GM12878 (cell line): Measurements from ENCODE around the gene ACCSL. TPM values are rescaled to one million over a fixed set of nuclear protein-coding genes. Genes with fewer than 3 reads are reported as not detected.

Source experiments
- ATAC-seq: fragments of 200-7000 bp; cut with Tn5 transposase; 3 replicates; pipeline ENCODE4 v1.9.1; 2020; ENCODE audit warnings: mild to moderate bottlenecking, moderate library complexity
- BruUV-seq: library from RNA; stranded (reverse); fragments of 400-500 nt; replicated peaks from 2 replicates; lab custom pipeline; 2021; lab: Mats Ljungman, UMichigan
- CTCF ChIA-PET: fragments of 300-600 bp; sonication (Branson Sonifier 250); formaldehyde crosslinking; extraction: SDS; loops from one replicate; lab custom pipeline; 2021; ENCODE audit warnings: inconsistent platforms; lab: Yijun Ruan, JAX
- POLR2A ChIA-PET: fragments of 350-600 bp; formaldehyde crosslinking; extraction: SDS; loops from one replicate; lab custom pipeline; 2021; ENCODE audit warnings: inconsistent platforms; lab: Charles Lee
- RAD21 ChIA-PET: fragments of 300-600 bp; sonication (Branson Sonifier 250); formaldehyde crosslinking; loops from one replicate; lab custom pipeline; 2023; ENCODE audit warnings: antibody characterized with exemption; ENCODE audit not compliant: unreplicated experiment; lab: Charles Lee
- SMC1A ChIA-PET: fragments of 300-600 bp; sonication (Branson Sonifier 250); formaldehyde crosslinking; loops from one replicate; lab custom pipeline; 2023; ENCODE audit not compliant: unreplicated experiment, uncharacterized antibody; lab: Charles Lee
- DNase-seq: peaks from one replicate; pipeline ENCODE4 v3.0.0-alpha.2; 2011; ENCODE audit warnings: low read depth, low spot score
- FAIRE-seq: peaks from 3 replicates; lab custom pipeline; 2011; peaks lifted over from hg19 to GRCh38; lab: Jason Lieb, UNC
- H2AFZ ChIP-seq: 2 replicates; pipeline ENCODE4 v1.6.0; 2011; ENCODE audit warnings: low read depth, low read length, control low read depth; ENCODE audit not compliant: control insufficient read depth
- H3K27ac ChIP-seq: 2 replicates; pipeline ENCODE4 v1.5.1; 2011; ENCODE audit warnings: control low read depth; ENCODE audit not compliant: control insufficient read depth, insufficient read depth
- H3K27me3 ChIP-seq, 2 experiments: replicated peaks in 1 of 2; 2 replicates each; pipeline versions ENCODE4 v1.6.0 to v1.6.1; 2011; ENCODE audit warnings: low read length in 1 of 2; ENCODE audit not compliant: control insufficient read depth in 2 of 2, insufficient read depth in 2 of 2
- H3K36me3 ChIP-seq, 2 experiments: 2 replicates each; pipeline ENCODE4 v1.5.1; 2011; ENCODE audit warnings: low read length in 1 of 2; ENCODE audit not compliant: control insufficient read depth in 2 of 2, insufficient read depth in 2 of 2
- H3K4me1 ChIP-seq: 2 replicates; pipeline ENCODE4 v1.6.1; 2011; ENCODE audit warnings: mild to moderate bottlenecking, low read length, moderate library complexity, mixed read lengths; ENCODE audit not compliant: control insufficient read depth, insufficient read depth
- H3K4me2 ChIP-seq: 2 replicates; pipeline ENCODE4 v1.6.0; 2011; ENCODE audit warnings: control low read depth; ENCODE audit not compliant: control insufficient read depth, insufficient read depth
- H3K4me3 ChIP-seq: fragments of 200-600 bp; sonication (generic); 2 replicates; pipeline ENCODE4 v1.5.1; 2016
- H3K79me2 ChIP-seq: 2 replicates; pipeline ENCODE4 v1.6.0; 2011; ENCODE audit warnings: low read length; ENCODE audit not compliant: control insufficient read depth, insufficient read depth
- H3K9ac ChIP-seq: 2 replicates; pipeline ENCODE4 v1.8.0; 2011; ENCODE audit warnings: low read length, control low read depth, mixed read lengths; ENCODE audit not compliant: control insufficient read depth, insufficient read depth
- H3K9me3 ChIP-seq: replicated peaks from 3 replicates; pipeline ENCODE4 v1.5.1; 2011; ENCODE audit warnings: mild to moderate bottlenecking, low read length; ENCODE audit not compliant: control insufficient read depth, insufficient read depth
- H4K20me1 ChIP-seq: 2 replicates; pipeline ENCODE4 v1.6.0; 2011; ENCODE audit not compliant: control insufficient read depth, insufficient read depth
- CBFB ChIP-seq: IDR thresholded peaks from 2 replicates; pipeline ENCODE4 v1.6.1; 2016; ENCODE audit warnings: antibody characterized with exemption, low read depth
- CREM ChIP-seq: IDR thresholded peaks from 2 replicates; pipeline ENCODE4 v1.6.1; 2014; ENCODE audit warnings: antibody characterized with exemption, low read depth
- FOXM1 ChIP-seq: IDR thresholded peaks from 2 replicates; pipeline ENCODE4 v1.6.1; 2012; ENCODE audit warnings: low read depth, mild to moderate bottlenecking, inconsistent platforms, low read length, moderate library complexity
- KAT2A ChIP-seq: conservative IDR thresholded peaks from 2 replicates; pipeline ENCODE4 v1.6.1; 2011; ENCODE audit warnings: low read depth, low read length; ENCODE audit not compliant: control insufficient read depth
- MTA2 ChIP-seq: fragments of 450-650 bp; IDR thresholded peaks from 2 replicates; pipeline ENCODE4 v1.6.1; 2016; ENCODE audit warnings: low read depth, mild to moderate bottlenecking, moderate library complexity
- NFXL1 ChIP-seq: fragments of 450-650 bp; IDR thresholded peaks from 2 replicates; pipeline ENCODE4 v1.6.1; 2017; ENCODE audit warnings: antibody characterized with exemption, mild to moderate bottlenecking, borderline replicate concordance
- POU2F2 ChIP-seq: IDR thresholded peaks from 3 replicates; pipeline ENCODE4 v1.6.1; 2011; ENCODE audit warnings: low read depth, mild to moderate bottlenecking, low read length, borderline replicate concordance
- RELA ChIP-seq: fragments of 450-650 bp; IDR thresholded peaks from 2 replicates; pipeline ENCODE4 v1.8.0; 2014; ENCODE audit warnings: borderline replicate concordance; ENCODE audit not compliant: partially characterized antibody
- SIN3A ChIP-seq: IDR thresholded peaks from 2 replicates; pipeline ENCODE4 v1.6.1; 2012; ENCODE audit warnings: low read depth, low read length, improper control_type of control experiment
- SREBF1 ChIP-seq: IDR thresholded peaks from 2 replicates; pipeline ENCODE4 v1.6.1; 2012; ENCODE audit warnings: mild to moderate bottlenecking, low read length
- WGBS: methylation state at CpG from one replicate; pipeline ENCODE4 v1.1.6; 2016; ENCODE audit warnings: low lambda C conversion rate; ENCODE audit not compliant: insufficient replicate concordance, insufficient coverage; ENCODE audit errors: missing lambda C conversion rate; 5-methylcytosine and 5-hydroxymethylcytosine counted together
- in situ Hi-C: fragments of 300-500 bp; cut with MboI; formaldehyde crosslinking; loops from 9 replicates; pipeline ENCODE4 v1.14.3; 2018; ENCODE audit warnings: mixed read lengths
- intact Hi-C: fragments of 100-400 bp; cut with micrococcal nuclease; formaldehyde crosslinking; loops from one replicate; pipeline ENCODE4 v1.14.2; 2022; ENCODE audit not compliant: unreplicated experiment
- polyA plus RNA-seq, 11 experiments: library from polyadenylated mRNA; depleted of rRNA in 4 of 11; unstranded in 6 of 11; stranded (reverse) in 5 of 11; fragments of >200 nt; fragmentation: Nextera tagmentation in 4 of 11; fragmentation: Illumina TruSeq in 1 of 11; extraction: Ambion mirVana in 4 of 11; extraction: Trizol in 1 of 11; gene quantifications; 1 replicate in 1 of 11; 2 replicates in 10 of 11; pipeline versions ENCODE4 v1.2.1 to v1.2.3, GENCODE V29; 2011 to 2016; ENCODE audit warnings: inconsistent platforms in 2 of 11, missing spikeins in 2 of 11, low read depth in 1 of 11
- total RNA-seq, 4 experiments: library from RNA; depleted of rRNA in 3 of 4; stranded (reverse); fragments of >200 nt in 3 of 4; fragmentation: Illumina TruSeq in 1 of 4; extraction: Trizol in 1 of 4; gene quantifications; 2 replicates each; pipeline versions ENCODE4 v1.2.1 to v1.2.3, GENCODE V29; 2013 to 2021
- TF ChIP-seq, protein P1 (sequence below): fragments of 150-350 bp; IDR thresholded peaks from 2 replicates; pipeline ENCODE4 v1.6.1; 2016; ENCODE audit warnings: low read depth, low read length
- TF ChIP-seq, protein P2 (sequence below): IDR thresholded peaks from 2 replicates; pipeline ENCODE4 v1.6.1; 2012; ENCODE audit warnings: improper control_type of control experiment, low read depth, low read length; ENCODE audit not compliant: insufficient replicate concordance
- TF ChIP-seq, protein P3 (sequence below): IDR thresholded peaks from 2 replicates; pipeline ENCODE4 v1.6.1; 2011; ENCODE audit warnings: borderline replicate concordance, low read depth, mild to moderate bottlenecking, moderate library complexity, low read length; ENCODE audit not compliant: insufficient read depth, poor library complexity, severe bottlenecking

ACCSL gene
- total and polyA plus RNA-seq, 10 of the 15 experiments (the other 5 are each of a cell fraction or from before 2014, with no cell fraction given): 0.15 TPM; not detected in 9

DNA sequence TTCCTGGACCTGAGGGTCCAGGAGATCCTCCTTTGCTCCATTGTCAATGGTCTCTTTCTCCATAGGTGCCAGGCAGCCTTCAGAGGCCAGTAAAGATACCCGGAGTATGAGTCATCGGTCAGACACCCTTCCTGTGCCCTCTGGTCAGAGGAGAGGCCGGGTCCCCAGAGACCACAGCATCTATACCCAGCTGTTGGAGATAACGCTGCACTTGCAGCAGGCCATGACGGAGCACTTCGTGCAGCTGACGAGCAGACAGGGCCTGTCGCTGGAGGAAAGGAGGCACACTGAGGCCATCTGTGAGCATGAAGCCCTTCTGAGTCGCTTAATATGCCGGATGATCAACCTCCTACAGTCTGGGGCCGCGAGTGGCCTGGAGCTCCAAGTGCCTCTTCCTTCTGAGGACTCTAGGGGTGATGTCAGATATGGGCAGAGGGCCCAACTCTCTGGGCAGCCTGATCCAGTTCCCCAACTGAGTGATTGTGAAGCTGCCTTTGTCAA, at the start of gene ACCSL (continued):
- no peak for TF ChIP-seq SREBF1
- TF ChIP-seq MTA2: no peak
- TF ChIP-seq CREM: no peak
- TF ChIP-seq, protein P1, sequence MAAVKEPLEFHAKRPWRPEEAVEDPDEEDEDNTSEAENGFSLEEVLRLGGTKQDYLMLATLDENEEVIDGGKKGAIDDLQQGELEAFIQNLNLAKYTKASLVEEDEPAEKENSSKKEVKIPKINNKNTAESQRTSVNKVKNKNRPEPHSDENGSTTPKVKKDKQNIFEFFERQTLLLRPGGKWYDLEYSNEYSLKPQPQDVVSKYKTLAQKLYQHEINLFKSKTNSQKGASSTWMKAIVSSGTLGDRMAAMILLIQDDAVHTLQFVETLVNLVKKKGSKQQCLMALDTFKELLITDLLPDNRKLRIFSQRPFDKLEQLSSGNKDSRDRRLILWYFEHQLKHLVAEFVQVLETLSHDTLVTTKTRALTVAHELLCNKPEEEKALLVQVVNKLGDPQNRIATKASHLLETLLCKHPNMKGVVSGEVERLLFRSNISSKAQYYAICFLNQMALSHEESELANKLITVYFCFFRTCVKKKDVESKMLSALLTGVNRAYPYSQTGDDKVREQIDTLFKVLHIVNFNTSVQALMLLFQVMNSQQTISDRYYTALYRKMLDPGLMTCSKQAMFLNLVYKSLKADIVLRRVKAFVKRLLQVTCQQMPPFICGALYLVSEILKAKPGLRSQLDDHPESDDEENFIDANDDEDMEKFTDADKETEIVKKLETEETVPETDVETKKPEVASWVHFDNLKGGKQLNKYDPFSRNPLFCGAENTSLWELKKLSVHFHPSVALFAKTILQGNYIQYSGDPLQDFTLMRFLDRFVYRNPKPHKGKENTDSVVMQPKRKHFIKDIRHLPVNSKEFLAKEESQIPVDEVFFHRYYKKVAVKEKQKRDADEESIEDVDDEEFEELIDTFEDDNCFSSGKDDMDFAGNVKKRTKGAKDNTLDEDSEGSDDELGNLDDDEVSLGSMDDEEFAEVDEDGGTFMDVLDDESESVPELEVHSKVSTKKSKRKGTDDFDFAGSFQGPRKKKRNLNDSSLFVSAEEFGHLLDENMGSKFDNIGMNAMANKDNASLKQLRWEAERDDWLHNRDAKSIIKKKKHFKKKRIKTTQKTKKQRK: no peak
- TF ChIP-seq SIN3A: no peak
- TF ChIP-seq, all 136 proteins: peak for 0

DNA sequence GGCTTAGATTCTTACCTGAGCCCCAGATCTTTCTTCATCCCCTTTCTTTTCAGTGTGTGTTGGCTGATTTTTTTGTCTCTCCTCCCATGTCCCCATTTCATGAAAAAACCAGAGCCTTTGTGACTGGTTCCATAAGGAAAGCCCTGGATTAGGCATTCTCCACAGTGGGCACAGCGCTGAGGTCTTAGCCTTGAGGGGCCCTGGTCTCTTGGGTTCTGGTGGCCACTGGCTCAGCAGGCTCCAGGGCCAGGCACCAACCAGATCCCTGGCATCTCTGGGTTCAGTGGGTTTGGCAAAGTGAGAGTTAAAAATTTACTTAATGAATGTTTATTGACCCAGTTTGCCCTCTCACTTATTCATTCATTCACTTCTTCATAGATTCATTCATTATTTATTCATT, 49.5 kb upstream of the ACCSL start:
- FAIRE-seq (no peak), ATAC-seq (no peak), DNase-seq (no peak)
- no peak overlapping the region for H2AFZ ChIP-seq
- RAD21 ChIA-PET: no interaction called here
- BruUV-seq: no TSS peak
- CTCF ChIA-PET: no interaction called here
- intact Hi-C loops: no loop called here
- in situ Hi-C loops: no loop called here
- no peak overlapping the region for H3K4me2 ChIP-seq
- no peak overlapping the region for H3K27ac ChIP-seq
- H3K4me1 ChIP-seq: peaks cover 3% of the 10 kb centered on the region; the same call in 1 of the 2 replicates
- H3K4me3 ChIP-seq: no peak overlapping the region
- H3K36me3 ChIP-seq: no peaks in the 10 kb centered on the region
- SMC1A ChIA-PET: no interaction called here
- H4K20me1 ChIP-seq: no peaks in the 10 kb centered on the region
- H3K9ac ChIP-seq: no peak overlapping the region
- no peaks in the 10 kb centered on the region for H3K9me3 ChIP-seq
- TF ChIP-seq FOXM1: no peak
- TF ChIP-seq KAT2A: no peak
- TF ChIP-seq, protein P2, sequence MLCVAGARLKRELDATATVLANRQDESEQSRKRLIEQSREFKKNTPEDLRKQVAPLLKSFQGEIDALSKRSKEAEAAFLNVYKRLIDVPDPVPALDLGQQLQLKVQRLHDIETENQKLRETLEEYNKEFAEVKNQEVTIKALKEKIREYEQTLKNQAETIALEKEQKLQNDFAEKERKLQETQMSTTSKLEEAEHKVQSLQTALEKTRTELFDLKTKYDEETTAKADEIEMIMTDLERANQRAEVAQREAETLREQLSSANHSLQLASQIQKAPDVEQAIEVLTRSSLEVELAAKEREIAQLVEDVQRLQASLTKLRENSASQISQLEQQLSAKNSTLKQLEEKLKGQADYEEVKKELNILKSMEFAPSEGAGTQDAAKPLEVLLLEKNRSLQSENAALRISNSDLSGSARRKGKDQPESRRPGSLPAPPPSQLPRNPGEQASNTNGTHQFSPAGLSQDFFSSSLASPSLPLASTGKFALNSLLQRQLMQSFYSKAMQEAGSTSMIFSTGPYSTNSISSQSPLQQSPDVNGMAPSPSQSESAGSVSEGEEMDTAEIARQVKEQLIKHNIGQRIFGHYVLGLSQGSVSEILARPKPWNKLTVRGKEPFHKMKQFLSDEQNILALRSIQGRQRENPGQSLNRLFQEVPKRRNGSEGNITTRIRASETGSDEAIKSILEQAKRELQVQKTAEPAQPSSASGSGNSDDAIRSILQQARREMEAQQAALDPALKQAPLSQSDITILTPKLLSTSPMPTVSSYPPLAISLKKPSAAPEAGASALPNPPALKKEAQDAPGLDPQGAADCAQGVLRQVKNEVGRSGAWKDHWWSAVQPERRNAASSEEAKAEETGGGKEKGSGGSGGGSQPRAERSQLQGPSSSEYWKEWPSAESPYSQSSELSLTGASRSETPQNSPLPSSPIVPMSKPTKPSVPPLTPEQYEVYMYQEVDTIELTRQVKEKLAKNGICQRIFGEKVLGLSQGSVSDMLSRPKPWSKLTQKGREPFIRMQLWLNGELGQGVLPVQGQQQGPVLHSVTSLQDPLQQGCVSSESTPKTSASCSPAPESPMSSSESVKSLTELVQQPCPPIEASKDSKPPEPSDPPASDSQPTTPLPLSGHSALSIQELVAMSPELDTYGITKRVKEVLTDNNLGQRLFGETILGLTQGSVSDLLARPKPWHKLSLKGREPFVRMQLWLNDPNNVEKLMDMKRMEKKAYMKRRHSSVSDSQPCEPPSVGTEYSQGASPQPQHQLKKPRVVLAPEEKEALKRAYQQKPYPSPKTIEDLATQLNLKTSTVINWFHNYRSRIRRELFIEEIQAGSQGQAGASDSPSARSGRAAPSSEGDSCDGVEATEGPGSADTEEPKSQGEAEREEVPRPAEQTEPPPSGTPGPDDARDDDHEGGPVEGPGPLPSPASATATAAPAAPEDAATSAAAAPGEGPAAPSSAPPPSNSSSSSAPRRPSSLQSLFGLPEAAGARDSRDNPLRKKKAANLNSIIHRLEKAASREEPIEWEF: no peak
- no peak for TF ChIP-seq NFXL1
- TF ChIP-seq POU2F2: no peak
- no peak for TF ChIP-seq RELA
- TF ChIP-seq, protein P3, sequence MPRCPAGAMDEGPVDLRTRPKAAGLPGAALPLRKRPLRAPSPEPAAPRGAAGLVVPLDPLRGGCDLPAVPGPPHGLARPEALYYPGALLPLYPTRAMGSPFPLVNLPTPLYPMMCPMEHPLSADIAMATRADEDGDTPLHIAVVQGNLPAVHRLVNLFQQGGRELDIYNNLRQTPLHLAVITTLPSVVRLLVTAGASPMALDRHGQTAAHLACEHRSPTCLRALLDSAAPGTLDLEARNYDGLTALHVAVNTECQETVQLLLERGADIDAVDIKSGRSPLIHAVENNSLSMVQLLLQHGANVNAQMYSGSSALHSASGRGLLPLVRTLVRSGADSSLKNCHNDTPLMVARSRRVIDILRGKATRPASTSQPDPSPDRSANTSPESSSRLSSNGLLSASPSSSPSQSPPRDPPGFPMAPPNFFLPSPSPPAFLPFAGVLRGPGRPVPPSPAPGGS: no peak
- TF ChIP-seq CBFB: no peak
- no peaks in the 10 kb centered on the region for H3K27me3 ChIP-seq
- 8% methylated on average over 1 of the region's 1 CpG for WGBS
- H3K79me2 ChIP-seq: no peaks in the 10 kb centered on the region
- POLR2A ChIA-PET: no interaction called here
